ENCODE data around the gene MGMT. TPM values are rescaled to one million over a fixed set of nuclear protein-coding genes. Genes with fewer than 3 reads are reported as not detected.

MGMT gene
- total RNA-seq, 2 experiments from 2014 or later, result 17.0 to 24.8 TPM

DNA sequence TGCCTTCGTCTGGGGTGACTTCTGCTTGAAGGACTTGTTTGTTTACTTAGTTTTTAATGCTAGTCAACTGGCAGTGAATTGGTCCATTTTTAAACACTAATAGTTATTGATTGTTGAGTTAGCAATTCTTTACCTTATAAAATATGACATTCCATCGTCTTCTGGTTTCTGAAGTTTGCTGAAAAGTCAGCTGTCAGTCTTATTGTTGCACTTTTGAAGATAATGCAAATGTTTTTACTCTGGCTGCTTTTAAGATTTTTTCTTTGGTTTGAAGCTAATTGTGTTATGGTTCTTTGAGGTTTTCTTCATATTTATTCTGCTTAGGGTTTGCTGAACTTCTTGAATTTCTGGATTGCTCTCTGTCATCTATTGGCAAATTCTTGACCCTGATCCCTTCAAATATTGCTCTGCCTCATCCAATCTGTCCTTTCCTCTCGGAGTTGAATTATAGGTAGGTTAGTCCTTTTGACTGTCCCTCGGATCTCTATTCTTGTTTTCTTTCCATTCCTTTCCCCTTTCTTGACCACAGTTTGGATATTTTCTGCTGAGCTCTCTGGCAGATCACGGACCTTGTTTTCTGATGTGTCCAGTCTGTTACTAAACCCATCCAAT, 24.2 kb downstream of the MGMT start:
- Mint-ChIP-seq H3K4me3 (no peak overlapping the region), H3K27me3 (no peaks in the 10 kb centered on the region), H3K9me3 (ENCODE audit: low read depth) (peaks cover 26% of the 10 kb centered on the region), H3K4me1 (no peaks in the 10 kb centered on the region), H3K36me3 (peaks cover 32% of the 10 kb centered on the region), H3K27ac (no peak overlapping the region)
- CTCF ChIA-PET, result no interaction called here
- DNase-seq (no peak), ATAC-seq (no peak)

DNA sequence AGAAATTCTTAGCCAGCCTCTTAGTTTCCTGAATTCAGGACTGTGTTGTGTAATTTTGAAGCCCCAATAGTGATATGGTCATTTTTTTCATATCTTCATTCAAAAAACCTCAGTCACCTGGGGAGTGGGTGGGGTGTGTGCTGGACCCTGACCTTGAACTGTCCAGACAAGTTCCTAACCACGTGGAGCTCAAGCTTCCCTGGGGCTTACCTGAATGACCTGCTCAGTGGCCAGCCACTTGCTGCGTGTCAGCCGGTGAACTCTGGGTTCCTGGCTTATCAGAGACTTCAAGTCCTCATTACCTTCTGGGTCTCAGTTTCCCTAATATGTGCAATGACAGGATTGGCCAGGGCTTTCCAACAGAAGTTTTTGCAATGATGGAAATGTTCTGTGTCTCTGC, 27.1 kb downstream of the MGMT start:
- peaks cover 27% of the 10 kb centered on the region for H3K9me3 Mint-ChIP-seq (ENCODE audit: low read depth)
- no peak overlapping the region for H3K27ac Mint-ChIP-seq
- no peaks in the 10 kb centered on the region for H3K4me1 Mint-ChIP-seq
- DNase-seq (no peak), ATAC-seq (no peak)
- no peaks in the 10 kb centered on the region for H3K27me3 Mint-ChIP-seq
- peaks cover 38% of the 10 kb centered on the region for H3K36me3 Mint-ChIP-seq
- CTCF ChIA-PET, result no interaction called here
- H3K4me3 Mint-ChIP-seq, result no peak overlapping the region

DNA sequence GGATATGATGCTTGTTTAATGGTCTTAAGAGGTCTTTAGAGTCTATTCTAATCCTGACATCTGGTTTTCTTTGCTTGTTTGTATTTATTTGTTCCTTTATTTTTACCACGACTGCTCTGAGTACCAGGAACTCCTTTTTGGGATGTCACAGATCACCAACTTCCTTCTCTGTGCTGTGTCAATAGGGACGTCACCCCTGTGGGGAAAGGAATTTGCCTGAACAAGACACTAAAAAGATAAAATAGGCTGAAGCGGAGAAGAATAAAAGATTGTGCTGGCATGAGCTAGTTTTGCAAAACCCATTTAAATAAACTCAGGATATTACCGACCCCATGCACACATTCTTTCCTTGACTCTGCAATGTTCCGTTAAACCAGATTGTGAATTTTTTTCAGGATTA, 27.7 kb downstream of the MGMT start:
- Mint-ChIP-seq H3K9me3 (ENCODE audit: low read depth) (peaks cover 23% of the 10 kb centered on the region), H3K4me3 (no peak overlapping the region), H3K4me1 (no peaks in the 10 kb centered on the region), H3K36me3 (peaks cover 35% of the 10 kb centered on the region), H3K27ac (no peak overlapping the region), H3K27me3 (no peaks in the 10 kb centered on the region)
- no peak for DNase-seq
- ATAC-seq, result no peak
- CTCF ChIA-PET, result interaction anchor here (0.5 kb wide), 1 partner anchor 145 kb away, joined by 3 read pairs; no protein-coding TSS in a partner anchor

- no peaks in the 10 kb centered on the region for H3K4me1 Mint-ChIP-seq
- ATAC-seq (no peak), DNase-seq (no peak)
- CTCF ChIA-PET, result interaction anchor here (0.5 kb wide), 1 partner anchor 144 kb away, joined by 3 read pairs; no protein-coding TSS in a partner anchor
- no peak overlapping the region for H3K27ac Mint-ChIP-seq
- no peaks in the 10 kb centered on the region for H3K27me3 Mint-ChIP-seq
- H3K36me3 Mint-ChIP-seq, result peaks cover 36% of the 10 kb centered on the region
- H3K9me3 Mint-ChIP-seq (ENCODE audit: low read depth), result peaks cover 19% of the 10 kb centered on the region
- no peak overlapping the region for H3K4me3 Mint-ChIP-seq
Measured at GRCh38 chr10:129495256-129495655, 28.2 kb downstream of the MGMT start.

- Mint-ChIP-seq H3K27me3 (no peaks in the 10 kb centered on the region), H3K27ac (no peak overlapping the region), H3K9me3 (ENCODE audit: low read depth) (peaks cover 19% of the 10 kb centered on the region), H3K36me3 (peaks cover 39% of the 10 kb centered on the region), H3K4me1 (no peaks in the 10 kb centered on the region), H3K4me3 (no peak overlapping the region)
- DNase-seq (no peak), ATAC-seq (no peak)
- CTCF ChIA-PET, result no interaction called here
Measured at GRCh38 chr10:129495698-129496097, 28.7 kb downstream of the MGMT start.

DNA sequence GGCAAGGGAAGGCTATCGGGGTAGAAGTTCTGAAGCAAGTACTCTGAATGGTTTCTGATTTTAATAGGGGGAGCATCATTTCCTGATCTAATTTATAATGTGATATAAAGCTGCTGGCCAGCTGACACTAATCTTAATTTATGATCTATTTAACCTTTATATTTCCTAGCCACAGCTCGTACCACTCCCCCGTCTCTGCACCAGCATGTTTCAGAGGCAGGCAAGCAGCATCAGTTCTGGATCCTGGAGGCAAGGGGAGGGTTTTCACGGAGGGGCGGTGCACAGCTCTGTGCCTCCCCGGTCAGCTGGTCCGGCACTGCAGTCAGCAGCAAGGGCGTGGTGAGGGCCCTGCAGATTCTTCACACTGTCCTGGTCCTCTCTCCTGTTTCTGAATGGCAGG, 30.0 kb downstream of the MGMT start:
- H3K4me1 Mint-ChIP-seq, result no peaks in the 10 kb centered on the region
- CTCF ChIA-PET, result no interaction called here
- H3K36me3 Mint-ChIP-seq, result peaks cover 33% of the 10 kb centered on the region
- no peak overlapping the region for H3K4me3 Mint-ChIP-seq
- H3K27ac Mint-ChIP-seq, result no peak overlapping the region
- H3K9me3 Mint-ChIP-seq (ENCODE audit: low read depth), result peaks cover 12% of the 10 kb centered on the region
- no peaks in the 10 kb centered on the region for H3K27me3 Mint-ChIP-seq
- no peak for DNase-seq
- no peak for ATAC-seq

GRCh38 chr10:129498680-129499079, 31.6 kb downstream of the MGMT start:
- peaks cover 28% of the 10 kb centered on the region for H3K36me3 Mint-ChIP-seq
- ATAC-seq (no peak), DNase-seq (no peak)
- H3K9me3 Mint-ChIP-seq (ENCODE audit: low read depth), result peaks cover 5% of the 10 kb centered on the region
- H3K27me3 Mint-ChIP-seq, result no peaks in the 10 kb centered on the region
- no peak overlapping the region for H3K27ac Mint-ChIP-seq
- H3K4me3 Mint-ChIP-seq, result no peak overlapping the region
- CTCF ChIA-PET, result no interaction called here
- no peaks in the 10 kb centered on the region for H3K4me1 Mint-ChIP-seq

DNA sequence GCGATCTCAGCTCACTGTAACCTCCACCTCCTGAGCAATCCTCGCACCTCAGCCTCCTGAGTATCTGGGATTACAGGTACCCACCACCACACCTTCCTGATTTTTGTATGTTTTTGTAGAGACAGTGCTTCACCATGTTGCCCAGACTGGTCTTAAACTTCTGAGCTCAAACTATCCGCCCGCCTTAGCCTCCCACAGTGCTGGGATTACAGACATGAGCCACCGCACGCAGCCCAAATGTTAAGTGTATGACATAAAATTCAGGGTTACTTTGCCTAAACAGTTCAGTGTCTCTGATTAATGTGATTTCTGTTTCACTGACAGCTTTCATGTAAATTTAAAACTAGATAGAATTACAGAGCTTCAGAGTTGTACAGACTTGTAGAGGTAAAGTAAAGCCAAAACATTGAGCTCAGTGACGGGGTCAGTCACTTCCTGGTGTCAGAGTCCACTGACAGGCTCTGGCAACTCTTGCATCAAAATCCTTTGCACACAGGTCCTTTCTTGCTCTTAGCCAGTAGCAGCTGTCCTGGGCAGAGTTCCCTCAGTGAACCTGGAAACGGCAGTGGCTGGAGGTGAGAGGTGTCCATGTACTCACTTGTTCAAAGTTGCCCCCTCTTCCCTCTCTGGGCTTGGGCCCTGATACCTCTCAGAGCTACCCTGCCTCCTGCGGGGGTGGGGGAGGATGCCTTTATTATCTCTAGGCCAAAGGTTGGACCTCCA, 33.7 kb downstream of the MGMT start:
- CTCF ChIA-PET, result no interaction called here
- peaks cover 22% of the 10 kb centered on the region for H3K36me3 Mint-ChIP-seq
- H3K27ac Mint-ChIP-seq, result no peak overlapping the region
- H3K4me3 Mint-ChIP-seq, result no peak overlapping the region
- H3K4me1 Mint-ChIP-seq, result no peaks in the 10 kb centered on the region
- ATAC-seq (no peak), DNase-seq (no peak)
- no peaks in the 10 kb centered on the region for H3K27me3 Mint-ChIP-seq
- H3K9me3 Mint-ChIP-seq (ENCODE audit: low read depth), result peaks cover 7% of the 10 kb centered on the region

GRCh38 chr10:129501652-129502436, 34.8 kb downstream of the MGMT start:
- H3K36me3 Mint-ChIP-seq, result peaks cover 25% of the 10 kb centered on the region
- CTCF ChIA-PET, result no interaction called here
- DNase-seq, result no peak
- no peak for ATAC-seq
- no peak overlapping the region for H3K4me3 Mint-ChIP-seq
- H3K9me3 Mint-ChIP-seq (ENCODE audit: low read depth), result peaks cover 12% of the 10 kb centered on the region
- no peak overlapping the region for H3K27ac Mint-ChIP-seq
- H3K4me1 Mint-ChIP-seq, result no peaks in the 10 kb centered on the region
- no peaks in the 10 kb centered on the region for H3K27me3 Mint-ChIP-seq

- CTCF ChIA-PET, result no interaction called here
- H3K27me3 Mint-ChIP-seq, result no peaks in the 10 kb centered on the region
- peaks cover 15% of the 10 kb centered on the region for H3K9me3 Mint-ChIP-seq (ENCODE audit: low read depth)
- H3K4me3 Mint-ChIP-seq, result no peak overlapping the region
- H3K27ac Mint-ChIP-seq, result no peak overlapping the region
- H3K4me1 Mint-ChIP-seq, result no peaks in the 10 kb centered on the region
- H3K36me3 Mint-ChIP-seq, result peaks cover 24% of the 10 kb centered on the region
- ATAC-seq, result no peak
- DNase-seq, result no peak
Measured at GRCh38 chr10:129502448-129502847, 35.4 kb downstream of the MGMT start.

DNA sequence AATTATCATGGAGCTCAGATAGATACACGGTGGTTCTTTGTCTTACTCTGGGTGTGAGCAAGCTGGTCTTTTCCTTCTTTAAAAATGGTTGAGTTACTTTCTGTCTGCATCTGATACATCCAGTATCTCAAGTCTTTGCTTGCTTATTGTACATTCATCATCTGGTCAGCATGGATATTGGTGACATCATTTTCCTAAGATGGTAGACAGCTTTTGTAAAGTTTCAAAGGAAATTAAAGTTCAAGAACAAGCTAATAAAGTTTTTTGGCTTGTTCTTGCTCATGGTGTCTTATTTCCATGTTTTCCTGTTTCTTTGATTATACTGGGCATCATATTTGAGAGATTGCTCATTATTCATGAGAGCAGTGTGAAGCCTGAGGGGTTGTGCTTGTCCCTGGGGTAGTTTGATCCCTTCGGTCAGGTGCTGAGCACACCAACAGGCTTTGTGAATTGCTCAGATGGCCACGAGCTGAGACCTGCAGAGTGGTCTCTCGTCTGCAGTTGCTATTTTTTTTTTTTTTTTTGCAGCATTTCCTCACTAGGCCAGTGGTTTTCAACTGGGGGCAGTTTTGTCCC, 38.5 kb downstream of the MGMT start:
- Mint-ChIP-seq H3K9me3 (ENCODE audit: low read depth) (peaks cover 11% of the 10 kb centered on the region), H3K4me3 (no peak overlapping the region), H3K27me3 (no peaks in the 10 kb centered on the region), H3K27ac (no peak overlapping the region), H3K4me1 (no peaks in the 10 kb centered on the region), H3K36me3 (peaks cover 15% of the 10 kb centered on the region)
- DNase-seq (no peak), ATAC-seq (no peak)
- CTCF ChIA-PET, result no interaction called here

GRCh38 chr10:129506101-129506797, 39.2 kb downstream of the MGMT start:
- Mint-ChIP-seq H3K27me3 (no peaks in the 10 kb centered on the region), H3K4me1 (no peaks in the 10 kb centered on the region), H3K36me3 (peaks cover 14% of the 10 kb centered on the region), H3K9me3 (ENCODE audit: low read depth) (peaks cover 11% of the 10 kb centered on the region), H3K27ac (no peak overlapping the region), H3K4me3 (no peak overlapping the region)
- CTCF ChIA-PET, result no interaction called here
- ATAC-seq, result no peak
- no peak for DNase-seq

DNA sequence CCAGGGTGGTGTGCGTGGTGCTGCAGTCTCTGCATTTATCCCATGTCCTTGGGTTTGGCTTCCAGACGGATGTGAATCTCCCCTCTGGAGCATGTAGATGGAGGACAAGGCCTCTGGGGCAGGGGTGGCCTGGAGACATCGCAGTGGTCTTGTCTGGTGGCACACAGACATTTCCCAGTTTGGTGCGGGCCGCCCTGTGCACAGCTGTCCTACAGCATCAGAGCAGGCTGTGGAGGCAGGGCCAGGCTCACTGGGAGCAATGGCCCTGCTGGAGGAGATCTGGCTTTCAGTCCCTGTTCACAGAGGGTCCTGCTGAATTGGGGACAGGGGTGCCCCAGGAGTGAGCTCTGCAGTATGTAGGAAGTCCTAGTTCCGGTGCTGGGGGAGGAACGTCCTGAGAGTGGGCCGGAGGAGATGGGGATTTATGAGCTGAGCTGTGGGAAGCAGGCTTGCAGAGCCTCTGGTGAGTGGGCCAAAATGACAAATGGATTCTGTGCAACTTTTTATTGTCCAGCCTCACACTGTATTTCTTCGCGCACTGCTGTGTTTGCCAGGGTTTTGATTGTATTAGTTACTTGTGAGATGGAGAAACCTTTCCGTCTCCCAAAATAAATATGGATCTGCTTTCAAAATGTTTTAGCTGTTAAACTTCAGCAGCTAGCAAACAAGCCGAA, 40.3 kb downstream of the MGMT start:
- peaks cover 12% of the 10 kb centered on the region for H3K36me3 Mint-ChIP-seq
- H3K9me3 Mint-ChIP-seq (ENCODE audit: low read depth), result peaks cover 11% of the 10 kb centered on the region
- no peak overlapping the region for H3K27ac Mint-ChIP-seq
- H3K27me3 Mint-ChIP-seq, result no peaks in the 10 kb centered on the region
- no peaks in the 10 kb centered on the region for H3K4me1 Mint-ChIP-seq
- no peak for ATAC-seq
- CTCF ChIA-PET, result no interaction called here
- no peak for DNase-seq
- no peak overlapping the region for H3K4me3 Mint-ChIP-seq
